ENCODE data around the gene EEFSEC.

The EEFSEC gene

DNA sequence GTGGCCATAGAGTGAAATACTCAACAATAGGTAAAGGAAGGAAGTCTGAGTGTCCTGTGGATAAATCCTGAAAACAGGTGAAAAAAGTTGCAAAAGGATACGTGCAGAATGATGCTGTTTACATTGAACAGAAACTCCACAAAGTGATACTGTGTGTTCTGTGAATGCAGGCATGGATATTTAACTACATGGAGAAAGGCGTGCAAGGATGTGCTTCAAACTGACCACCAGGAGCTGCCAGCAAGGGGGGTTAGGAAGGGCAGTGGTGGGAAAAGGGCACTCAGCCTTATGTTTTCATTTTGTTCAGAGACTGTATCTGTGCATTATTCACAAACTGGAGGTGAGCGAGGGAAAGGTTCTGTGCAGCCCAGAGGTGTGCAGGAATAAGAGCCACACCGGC lies 266.0 kb downstream of the EEFSEC start:
- no peak for DNase-seq

DNA sequence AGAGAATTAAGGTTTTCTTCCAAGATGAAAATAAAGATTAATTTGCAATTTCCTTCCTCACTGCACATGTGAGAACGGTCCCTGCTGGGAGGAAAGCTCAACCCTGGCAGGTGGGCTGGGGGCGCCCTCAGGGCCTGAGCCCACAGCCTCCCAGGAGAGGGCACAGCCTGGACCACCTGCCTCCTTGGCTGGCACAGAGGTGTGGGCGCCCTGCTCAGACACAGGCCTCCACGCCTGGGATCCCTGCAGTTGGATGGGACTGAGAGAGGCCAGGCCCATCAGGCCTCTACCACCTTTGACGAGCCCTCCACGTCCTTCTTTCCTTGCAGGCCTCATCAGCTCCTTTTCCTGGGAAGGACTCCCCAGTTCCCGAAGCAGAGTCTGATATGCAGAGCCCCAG lies 267.0 kb downstream of the EEFSEC start:
- no peak for DNase-seq

DNA sequence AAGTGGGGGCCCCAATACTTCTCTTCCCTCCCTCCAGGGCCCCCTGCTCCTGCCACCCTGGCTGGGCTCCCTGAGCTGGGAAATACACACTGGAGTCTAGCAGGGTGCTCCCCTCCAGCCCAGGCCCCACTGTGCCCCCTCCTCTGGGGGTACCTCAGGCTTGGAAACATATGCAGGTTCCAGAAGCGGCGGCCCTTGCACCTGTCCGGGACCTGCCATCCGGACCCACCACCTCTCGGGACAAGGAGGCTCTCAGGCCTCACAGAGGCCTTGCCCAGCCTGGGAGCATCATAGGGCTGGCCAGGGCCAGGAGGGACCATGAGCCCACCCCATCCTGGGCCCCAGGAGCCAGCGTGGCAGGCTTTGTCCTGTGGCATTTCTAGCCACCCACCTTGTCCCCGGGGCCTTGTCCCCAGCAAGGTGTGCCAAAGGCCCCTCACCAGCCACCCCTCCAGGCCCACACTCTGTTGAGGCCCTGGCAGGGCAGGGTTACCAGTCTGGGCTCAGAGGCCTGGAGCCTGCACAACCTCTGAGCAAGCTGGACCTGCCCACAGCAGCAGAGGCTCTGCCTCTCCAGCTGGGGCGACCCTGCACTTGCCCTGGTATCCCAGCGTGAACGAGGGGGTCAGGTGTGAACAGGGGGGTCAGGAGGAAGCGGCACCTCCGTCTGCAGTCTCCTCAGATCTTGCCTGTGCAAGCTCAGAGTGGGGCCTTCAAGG lies 267.6 kb downstream of the EEFSEC start:
- no peak for DNase-seq

DNA sequence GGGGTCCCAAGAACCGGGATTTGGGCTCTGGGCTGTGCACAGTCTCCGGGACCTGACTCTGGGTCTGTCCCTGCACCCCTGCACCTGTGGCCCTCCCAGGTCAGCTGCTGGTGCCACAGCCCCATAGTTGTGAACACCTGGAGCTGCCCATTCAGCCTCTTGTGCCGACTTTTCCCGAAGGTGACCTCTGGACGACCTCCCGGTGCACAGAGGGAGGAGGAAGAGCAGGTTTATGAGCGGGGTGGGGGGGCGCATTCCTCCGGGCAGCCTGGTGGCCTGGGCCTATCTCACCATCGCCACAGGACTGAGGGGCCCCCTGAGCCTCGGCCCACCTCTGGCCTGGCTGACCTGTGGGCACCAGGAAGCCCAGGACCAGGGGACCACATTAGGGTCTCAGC lies 268.2 kb downstream of the EEFSEC start:
- no peak for DNase-seq

- no peak for DNase-seq
Observed at GRCh38 chr3:128421966-128422365, 268.7 kb downstream of the EEFSEC start.

- DNase-seq = no peak
Observed at GRCh38 chr3:128422762-128423524, 269.7 kb downstream of the EEFSEC start.

- DNase-seq = no peak
Observed at GRCh38 chr3:128423525-128424147, 270.4 kb downstream of the EEFSEC start.

DNA sequence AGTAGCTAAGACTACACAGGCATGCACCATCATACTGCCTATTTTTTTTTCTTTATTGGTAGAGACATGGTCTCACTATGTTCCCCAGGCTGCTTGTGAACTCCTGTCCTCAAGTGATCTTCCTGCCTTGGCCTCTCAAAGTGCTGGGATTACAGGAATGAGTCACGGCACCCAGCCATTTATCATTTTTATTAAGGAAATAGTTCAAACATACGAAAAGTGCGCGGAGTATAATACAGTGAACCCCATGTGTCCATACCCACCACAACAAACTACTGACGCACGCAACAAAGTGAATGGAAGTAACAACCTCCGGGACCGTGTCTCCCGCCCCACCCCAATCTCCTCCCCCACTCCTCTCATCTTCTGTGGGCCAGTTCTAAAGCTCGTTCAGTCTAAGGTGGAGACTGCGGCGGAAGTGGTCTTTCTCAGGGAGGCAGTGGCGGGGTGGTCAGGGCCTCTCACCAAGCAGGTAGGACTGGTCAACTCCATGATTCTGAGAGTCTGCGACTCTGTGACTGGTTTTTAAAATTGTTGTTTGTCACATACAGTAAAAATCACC lies 271.3 kb downstream of the EEFSEC start:
- no peak for DNase-seq

GRCh38 chr3:128425142-128425845 lies 272.0 kb downstream of the EEFSEC start:
- DNase-seq = no peak

DNA sequence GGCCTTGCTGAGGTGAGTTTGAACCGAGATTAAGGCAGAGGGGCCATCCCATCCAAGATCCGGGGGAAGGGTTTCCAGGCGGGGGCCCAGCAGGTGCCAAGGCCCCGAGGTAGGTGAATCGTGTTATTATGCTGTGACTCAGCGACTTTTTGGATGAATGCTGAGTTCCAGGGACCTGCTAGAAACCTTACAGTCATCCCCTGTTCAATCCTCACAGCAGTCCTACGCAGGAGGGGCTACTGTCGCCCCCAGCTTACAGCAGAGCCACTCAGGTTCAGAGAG lies 272.5 kb downstream of the EEFSEC start:
- DNase-seq = no peak

- no peak for DNase-seq
Observed at GRCh38 chr3:128426128-128426921, 273.0 kb downstream of the EEFSEC start.

DNA sequence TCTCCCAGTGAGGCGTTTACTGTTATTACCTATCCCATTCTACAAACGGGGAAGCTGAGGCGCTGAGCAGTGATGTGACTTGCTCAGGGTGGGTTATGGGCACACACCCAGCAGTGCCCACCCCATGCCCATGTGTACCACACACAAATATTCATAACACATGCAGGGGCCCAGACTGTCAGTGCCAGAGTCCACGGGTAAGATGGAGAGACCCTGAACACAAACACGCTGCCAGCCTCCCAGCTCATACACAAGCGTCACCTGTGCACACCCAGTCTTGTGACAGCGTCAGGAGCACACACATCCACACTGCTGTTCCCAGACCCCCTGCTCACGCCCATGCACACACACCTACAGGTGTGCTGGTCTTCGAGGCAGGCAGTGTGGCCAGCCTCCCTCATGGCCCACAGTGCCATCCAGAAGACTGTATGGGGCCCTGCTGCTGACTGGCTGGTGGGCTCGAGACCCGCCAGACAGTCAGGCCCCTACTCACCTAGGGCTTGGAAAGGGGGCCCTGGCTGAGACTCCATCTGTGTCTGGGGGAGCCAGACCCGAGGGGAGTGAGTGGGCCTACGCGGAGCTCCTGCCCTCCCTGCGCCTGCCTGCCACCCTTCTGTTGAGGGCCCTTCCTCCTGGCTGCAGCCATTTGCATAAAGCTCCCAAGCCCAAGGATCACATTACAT lies 274.0 kb downstream of the EEFSEC start:
- no peak for DNase-seq

- DNase-seq = no peak
Observed at GRCh38 chr3:128427872-128428822, 274.9 kb downstream of the EEFSEC start.

GRCh38 chr3:128429275-128429674 lies 276.0 kb downstream of the EEFSEC start:
- no peak for DNase-seq

- no peak for DNase-seq
Observed at GRCh38 chr3:128429751-128430150, 276.5 kb downstream of the EEFSEC start.

DNA sequence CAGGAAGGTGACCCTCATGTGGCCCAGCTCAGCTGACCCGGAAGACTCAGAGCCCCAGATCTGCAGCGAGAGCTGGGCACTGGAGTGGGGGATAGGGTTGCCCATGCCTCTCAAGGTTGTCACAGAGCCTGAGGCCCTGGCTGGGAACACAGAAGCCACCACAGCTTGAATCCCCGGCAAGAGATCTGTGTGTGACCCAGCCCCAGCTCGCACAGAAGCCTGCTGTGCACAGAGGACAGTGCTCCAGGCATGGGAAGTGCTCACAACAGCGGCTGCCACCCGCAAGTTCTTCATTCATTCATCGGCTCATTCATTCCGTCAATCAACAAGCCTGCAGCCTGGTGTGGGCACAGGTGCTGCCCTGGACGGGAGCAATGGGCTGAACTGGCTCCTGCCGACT lies 277.0 kb downstream of the EEFSEC start:
- DNase-seq = no peak

DNA sequence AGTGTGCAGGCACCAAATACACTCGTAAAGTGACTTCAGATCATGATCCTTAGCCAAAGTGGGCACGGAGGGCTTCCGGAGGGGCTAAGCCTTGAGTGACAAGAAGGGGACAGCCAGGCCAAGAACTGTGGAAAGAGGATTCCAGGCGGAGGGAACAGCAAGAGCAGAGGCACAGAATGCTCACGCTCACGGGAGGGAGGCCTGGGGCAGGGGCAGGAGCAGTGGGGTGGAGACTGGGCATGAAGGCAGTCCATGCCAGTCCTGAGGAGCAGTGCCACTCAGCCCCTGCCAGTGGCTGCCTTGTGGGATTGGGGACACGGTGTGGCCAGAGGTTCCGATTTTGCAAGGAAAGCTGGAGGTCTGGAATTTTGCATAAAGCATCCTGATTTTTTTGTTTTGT lies 277.4 kb downstream of the EEFSEC start:
- DNase-seq = no peak

GRCh38 chr3:128431803-128432300 lies 278.6 kb downstream of the EEFSEC start:
- no peak for DNase-seq

DNA sequence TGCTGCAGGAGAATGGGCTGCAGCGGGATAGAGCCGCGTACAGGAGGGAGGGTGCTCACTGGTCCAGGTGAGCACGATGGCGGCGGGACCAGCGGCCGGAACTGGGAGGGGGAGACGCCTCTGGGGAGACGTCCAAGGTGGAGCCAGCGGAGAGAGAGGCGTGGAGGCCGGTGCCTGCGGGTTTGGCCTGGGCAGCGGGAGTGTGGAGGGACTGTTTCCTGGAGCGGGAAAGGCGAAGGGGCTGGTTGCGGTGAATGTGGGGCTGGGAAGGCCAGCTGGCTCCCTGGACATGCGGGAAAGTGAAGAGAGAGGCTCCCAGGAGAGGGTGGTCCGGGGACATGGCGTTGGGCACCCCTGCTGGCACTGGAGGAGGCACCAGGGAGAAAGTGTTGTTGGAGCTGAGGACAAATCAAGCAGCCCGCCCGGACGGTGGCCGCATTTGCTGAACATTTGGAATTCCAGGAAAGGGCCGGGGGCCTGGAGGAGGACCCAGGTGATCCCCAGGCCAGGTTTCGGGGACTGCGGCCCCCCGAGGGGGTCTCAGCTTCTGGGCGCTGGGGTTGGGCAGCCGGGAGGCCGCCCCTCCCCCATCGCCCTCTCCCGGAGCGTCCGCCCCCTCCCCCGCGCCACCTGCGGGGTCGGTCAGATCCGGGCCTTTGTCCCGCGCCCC lies 279.2 kb downstream of the EEFSEC start:
- no peak for DNase-seq
